Stimulated activated CD8-positive, alpha-beta memory T cell treated with anti-CD3 and anti-CD28 coated beads, Interleukin-4, amount 100 ng/mL, for 1 hour (primary cell): ENCODE results near the gene VWC2L.

ENCODE experiments used
- DNase-seq, 2 donors: peaks; one replicate each; pipeline ENCODE4 v3.0.0-alpha.2; 2020; ENCODE audit warnings: low read depth in 2 of 2, low spot score in 1 of 2

The VWC2L gene

DNA sequence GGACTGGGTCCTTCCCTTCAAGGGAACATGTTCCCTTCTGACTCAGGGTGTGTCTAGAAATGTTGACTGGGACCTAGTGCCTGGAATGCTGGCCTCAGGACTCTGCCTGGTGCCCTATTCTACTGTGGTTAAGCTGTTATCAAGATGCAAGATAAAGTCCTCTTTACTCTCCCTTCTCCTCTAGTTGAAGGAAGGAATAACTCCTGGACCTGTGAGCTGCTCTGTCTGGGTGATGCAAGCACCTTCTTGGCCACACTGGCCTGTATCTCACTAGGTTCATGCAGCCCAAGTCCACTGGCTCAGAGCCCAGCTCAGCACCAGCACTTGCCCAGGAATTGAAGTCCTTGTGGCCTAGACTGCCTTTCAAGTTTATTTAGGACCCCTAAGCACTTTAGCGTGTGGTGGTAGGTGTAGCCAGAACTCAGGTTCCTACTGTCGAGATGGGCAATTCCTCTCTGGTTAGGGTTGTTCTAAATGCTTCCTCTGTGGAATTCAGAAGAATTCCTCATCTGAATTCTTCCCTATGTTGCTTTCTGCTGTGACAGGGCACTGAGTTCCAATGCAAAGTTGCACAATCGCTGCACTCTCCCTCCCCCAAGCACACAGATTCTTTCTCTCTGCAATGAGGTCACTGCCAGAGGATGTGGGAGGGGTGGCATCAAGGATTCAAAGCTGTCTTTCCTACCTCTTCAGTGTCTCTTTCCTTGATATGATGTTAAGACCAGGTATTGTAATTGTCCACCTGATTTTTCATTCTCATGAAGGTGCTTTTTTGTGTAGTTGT is 54.7 kb downstream of the VWC2L start:
- no peak for DNase-seq

- no peak for DNase-seq
These were observed 58.9 kb downstream of the VWC2L start for GRCh38 chr2:214469728-214470127.

GRCh38 chr2:214471382-214471781 is 60.5 kb downstream of the VWC2L start:
- DNase-seq, result no peak

GRCh38 chr2:214471990-214472389 is 61.1 kb downstream of the VWC2L start:
- no peak for DNase-seq

DNA sequence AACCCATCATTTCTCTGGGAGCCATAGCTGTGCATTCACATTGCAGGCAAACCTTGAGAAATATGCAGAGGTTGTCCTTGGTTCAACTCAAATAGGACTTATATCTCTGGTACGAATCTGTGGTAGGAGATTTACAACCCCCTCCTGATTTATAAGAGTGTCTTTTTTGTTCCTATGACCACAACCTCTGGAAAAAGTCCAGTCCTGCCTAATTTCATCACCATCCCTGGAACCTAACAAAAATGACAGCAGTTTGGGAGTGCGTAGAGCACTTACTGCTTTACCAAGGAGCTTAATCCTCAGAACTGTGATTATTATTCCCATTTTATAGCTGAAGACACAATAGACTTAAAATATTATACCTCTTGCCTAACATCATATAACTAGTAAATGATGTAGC is 66.5 kb downstream of the VWC2L start:
- DNase-seq, result no peak

DNA sequence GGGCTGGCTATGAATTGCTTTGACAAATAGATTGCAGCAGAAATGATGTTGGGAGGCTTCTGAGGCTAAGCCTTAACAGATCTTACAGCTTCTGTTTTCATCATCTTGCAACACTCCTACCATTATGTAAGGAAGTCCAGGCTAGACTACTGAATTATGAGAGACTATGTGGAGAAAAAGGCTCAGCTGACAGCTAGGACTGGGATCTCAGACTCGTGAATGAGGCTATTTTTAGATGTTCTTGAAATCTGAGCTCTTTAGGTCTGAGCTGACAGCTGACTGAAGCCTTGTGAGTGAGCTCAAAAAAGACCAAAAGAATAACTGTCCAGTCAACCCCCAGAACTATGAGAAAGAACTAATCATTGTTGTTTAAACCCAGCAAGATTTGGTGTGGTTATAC is 70.3 kb downstream of the VWC2L start:
- no peak for DNase-seq

DNA sequence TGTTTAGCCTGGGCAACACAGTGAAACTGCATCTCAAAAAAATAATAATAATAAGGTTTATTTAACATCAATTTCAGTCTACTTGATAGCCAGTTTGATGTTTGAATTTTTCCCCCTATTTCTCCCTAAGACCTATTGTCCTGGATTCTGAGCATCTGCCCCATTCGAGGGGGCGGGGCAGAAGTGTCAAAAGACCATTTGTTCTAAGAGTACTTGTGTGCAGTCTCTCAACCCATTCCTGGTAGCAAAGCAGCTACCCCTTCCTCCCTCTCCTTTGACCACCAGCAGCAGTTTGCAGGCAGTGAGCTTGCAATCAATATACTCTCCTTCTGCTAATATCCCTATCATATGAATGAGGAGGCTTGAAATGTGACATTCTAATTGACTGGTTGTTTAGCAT is 71.9 kb downstream of the VWC2L start:
- DNase-seq, result no peak

GRCh38 chr2:214484239-214484638 is 73.4 kb downstream of the VWC2L start:
- DNase-seq, result no peak

GRCh38 chr2:214484701-214485100 is 73.8 kb downstream of the VWC2L start:
- no peak for DNase-seq

GRCh38 chr2:214489181-214489580 is 78.3 kb downstream of the VWC2L start:
- no peak for DNase-seq

DNA sequence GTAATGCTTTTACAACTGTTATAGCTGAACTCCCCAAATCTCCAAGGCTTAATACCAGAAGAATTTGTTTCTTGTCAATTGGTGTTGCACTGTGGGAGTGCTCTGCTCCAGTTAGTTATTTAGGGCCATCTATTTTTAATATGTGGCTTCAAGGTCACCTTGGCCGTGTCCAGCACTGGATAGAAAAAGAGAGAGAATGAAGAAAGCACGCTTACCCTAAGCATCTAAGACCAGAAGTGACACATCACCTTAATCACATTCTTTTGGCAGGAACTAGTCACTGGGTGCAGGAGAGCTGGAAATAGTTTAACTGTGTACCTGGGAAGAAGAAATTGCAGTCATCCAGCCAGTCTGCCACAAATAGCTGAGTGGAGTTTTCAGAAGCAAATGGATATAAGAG is 78.8 kb downstream of the VWC2L start:
- no peak for DNase-seq

DNA sequence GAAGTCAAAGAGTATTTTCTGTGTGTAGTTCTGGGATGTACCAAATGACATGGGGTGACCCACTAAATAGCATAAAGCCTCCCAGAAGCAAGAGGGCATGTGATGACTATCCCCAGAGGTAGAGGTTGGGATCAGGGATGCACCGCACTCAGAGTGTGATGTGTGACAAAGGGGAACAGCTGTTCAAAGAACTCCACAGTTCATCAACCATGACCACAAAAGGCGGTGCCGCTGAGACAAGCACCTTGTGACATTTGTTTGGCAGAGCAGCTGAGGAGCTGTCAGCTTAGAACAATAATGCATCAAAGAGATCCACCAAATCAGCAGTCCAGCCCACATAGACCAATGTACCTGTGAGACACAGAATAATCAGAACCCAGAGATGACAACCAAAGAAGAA is 81.3 kb downstream of the VWC2L start:
- DNase-seq, result no peak

- DNase-seq, result no peak
These were observed 81.8 kb downstream of the VWC2L start for GRCh38 chr2:214492608-214493007.

GRCh38 chr2:214497489-214497888 is 86.6 kb downstream of the VWC2L start:
- DNase-seq, result no peak

DNA sequence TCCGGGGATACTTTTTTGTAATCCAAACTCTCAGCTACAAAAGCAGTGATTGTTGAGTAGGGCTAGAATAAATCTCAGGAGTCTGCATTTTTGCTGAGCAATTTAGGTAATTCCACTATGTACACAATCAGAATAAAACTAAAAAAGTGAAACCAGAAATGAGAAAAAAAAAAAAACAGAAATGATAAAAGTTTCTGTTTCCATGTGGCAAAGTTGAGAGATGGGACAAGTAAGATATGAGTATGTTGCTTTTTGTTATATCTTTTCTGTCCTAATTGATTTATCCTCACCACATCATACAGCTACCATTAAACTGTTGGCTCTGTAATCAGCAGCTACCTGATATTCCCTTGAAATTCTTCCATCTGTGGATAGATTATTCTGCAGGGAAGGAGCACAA is 92.7 kb downstream of the VWC2L start:
- no peak for DNase-seq

DNA sequence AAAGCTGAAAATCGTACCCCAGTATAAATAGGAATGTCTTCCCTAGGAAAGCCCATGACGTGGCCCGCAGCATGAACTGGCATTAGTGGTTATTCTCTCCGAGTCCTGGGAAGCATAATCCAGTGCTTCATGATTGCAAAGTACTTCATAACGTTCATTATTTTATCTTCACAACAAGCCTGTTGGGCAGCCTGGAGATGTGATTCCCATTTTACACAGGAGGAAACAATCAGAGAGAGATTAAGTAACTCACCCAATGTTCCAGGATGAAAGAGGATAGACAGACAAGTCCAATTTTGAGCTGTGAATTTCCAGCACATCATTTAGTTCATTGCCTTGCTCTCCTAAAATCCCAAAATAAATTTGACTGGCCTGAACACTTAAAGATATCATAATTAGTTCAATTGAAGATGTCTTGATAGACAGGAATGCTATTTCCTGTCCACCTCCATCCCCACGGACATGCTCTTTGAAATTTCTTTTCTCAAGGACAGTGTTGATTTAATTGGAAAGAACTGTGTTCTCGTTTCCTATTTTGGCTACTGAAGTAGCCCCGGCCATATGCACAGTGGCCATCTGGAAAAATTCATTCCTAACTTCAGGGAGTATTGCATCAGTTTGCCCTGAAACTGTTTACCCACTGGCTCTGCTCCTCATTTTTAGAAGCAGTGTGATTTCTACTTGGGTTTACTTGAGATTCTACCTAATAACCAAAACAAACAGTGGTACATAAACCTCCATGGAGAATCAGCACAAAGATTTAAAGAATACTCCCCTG is 93.9 kb downstream of the VWC2L start:
- DNase-seq, result no peak

DNA sequence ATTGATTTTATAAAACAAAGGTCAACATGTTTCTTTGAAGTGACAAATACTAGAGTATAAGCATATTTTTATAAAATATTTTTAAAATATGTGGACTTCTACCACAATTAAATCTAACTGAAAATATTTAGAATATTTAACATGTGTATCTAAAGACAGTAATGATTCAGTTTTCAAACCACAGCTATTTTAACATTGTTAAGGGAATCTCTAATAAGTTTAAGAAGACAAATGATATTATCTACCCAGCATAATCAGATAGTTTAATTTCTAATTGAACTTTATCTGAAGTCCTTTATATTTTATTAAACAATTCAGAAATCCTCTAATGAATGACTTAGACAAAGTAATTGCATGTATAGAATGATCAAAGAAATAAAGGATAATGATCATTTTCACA is 96.2 kb downstream of the VWC2L start:
- no peak for DNase-seq

DNA sequence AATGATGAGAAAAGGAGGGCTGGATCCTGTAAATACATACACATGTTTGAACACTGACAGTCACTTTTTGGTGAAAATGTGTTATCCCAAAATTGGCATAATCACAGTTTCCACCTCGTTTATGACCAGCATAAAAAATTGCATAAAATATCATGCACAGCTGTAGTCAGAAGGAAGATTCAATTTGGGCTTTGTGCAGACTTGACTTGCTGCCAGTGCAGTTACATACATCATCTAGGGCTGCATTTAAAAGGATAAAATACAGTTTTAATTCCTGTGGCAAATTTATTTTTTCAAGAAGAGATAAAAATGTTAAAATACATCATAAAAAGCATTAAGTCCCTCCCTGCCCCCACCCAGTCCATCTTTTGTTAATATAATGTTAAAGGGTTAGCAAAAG is 103.8 kb downstream of the VWC2L start:
- DNase-seq, result no peak

- no peak for DNase-seq
These were observed 104.3 kb downstream of the VWC2L start for GRCh38 chr2:214515111-214515510.

DNA sequence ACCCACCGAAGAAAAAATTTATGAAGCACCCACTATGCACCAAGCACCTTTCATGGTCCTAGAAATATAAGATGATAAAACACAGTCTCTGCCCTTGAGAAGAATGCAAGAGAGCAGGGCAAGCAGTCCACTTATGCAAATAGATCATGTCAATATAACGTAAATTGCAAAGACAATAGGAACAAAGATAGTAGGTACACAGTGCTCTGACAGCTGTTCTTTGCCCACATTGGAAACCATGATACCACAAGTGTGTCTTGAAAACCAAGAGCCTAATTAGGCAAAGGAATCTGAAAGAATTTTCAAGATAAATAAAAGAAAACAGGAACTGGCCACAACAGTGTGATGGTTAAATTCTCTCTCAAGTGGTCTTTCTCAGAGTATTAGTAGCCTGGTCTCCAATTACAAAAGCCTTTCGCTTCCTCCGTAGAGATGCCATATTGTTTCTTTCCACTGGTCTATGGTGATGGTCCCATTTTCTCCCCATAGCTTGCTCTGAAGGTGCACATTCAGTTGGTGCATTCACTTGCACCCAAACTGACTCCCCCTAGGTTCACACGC is 108.5 kb downstream of the VWC2L start:
- DNase-seq, result no peak

DNA sequence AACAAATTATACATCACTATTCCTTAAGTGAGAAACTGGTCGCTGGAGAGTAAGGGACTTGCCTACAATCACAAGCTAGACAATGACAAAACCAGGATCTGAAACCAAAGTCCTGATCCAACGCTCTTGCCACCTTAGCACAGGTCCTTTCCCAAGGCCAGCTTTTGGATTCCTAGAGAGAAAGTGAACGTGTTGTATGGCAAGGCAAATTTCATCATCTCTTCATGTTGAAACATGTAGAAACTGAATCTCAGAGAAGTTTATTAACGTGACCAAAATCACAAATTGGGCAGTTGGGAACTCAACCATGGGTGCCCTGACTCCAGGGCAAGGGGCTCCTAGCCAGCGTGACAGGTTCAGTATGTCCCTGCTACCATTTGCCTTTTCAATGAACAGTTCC is 118.2 kb downstream of the VWC2L start:
- DNase-seq, result no peak

DNA sequence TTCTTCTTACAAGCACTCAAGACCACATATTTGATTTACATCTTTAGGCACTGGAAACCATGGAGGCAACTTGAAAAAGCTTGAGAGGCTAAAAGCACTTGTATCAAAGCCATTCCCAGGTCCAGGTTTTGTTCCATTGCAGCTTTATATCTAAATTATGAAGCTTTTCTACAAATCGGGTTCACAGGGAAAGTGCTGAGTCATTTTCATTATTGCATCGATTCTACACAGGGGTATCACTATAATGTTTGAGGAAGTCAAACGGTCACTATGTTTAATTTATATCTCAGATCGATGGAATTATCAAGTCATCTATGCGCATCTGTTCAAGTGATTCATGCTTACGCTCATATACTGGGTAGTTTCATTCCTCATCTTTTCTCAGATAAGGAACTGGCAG is 118.7 kb downstream of the VWC2L start:
- DNase-seq, result no peak
